ENCODE measurements around the gene KSR2. TPM values are rescaled to one million over a fixed set of nuclear protein-coding genes. Genes with fewer than 3 reads are reported as not detected.

The KSR2 gene
- total and polyA plus RNA-seq, 3 donors from 2014 or later = 2.4 to 3.8 (median 2.4) TPM

- Histone ChIP-seq H3K27ac (no peak overlapping the region), H3K27me3 (no peaks in the 10 kb centered on the region), H3K4me3 (no peak overlapping the region), H3K4me1 (no peaks in the 10 kb centered on the region), H3K36me3 (ENCODE audit: low read depth, missing control alignments) (no peaks in the 10 kb centered on the region), H3K9me3 (no peaks in the 10 kb centered on the region)
- WGBS, 2 donors = 82 to 89% methylated on average over 5 of the region's 5 CpGs
- intact Hi-C loops (cut with DNase I; ENCODE audit: low total_unique reads) = no loop called here
- no peak for DNase-seq
- TF ChIP-seq POLR2A (IDR thresholded peaks at IDR 0.05) (no peak), CTCF (IDR thresholded peaks at IDR 0.05) (no peak)
Measured at GRCh38 chr12:117981267-117981666, 12.5 kb upstream of the KSR2 start.

- H3K9me3 ChIP-seq = no peaks in the 10 kb centered on the region
- TF ChIP-seq POLR2A (IDR thresholded peaks at IDR 0.05) = no peak
- TF ChIP-seq CTCF (IDR thresholded peaks at IDR 0.05) = no peak
- no peaks in the 10 kb centered on the region for H3K27me3 ChIP-seq
- no peaks in the 10 kb centered on the region for H3K36me3 ChIP-seq (ENCODE audit: low read depth, missing control alignments)
- intact Hi-C loops (cut with DNase I; ENCODE audit: low total_unique reads) = no loop called here
- no peak overlapping the region for H3K27ac ChIP-seq
- DNase-seq = no peak
- no peaks in the 10 kb centered on the region for H3K4me1 ChIP-seq
- no peak overlapping the region for H3K4me3 ChIP-seq
- WGBS, 2 donors = 92 to 97% methylated on average over 4 of the region's 4 CpGs
Measured at GRCh38 chr12:117980616-117981015, 11.8 kb upstream of the KSR2 start.

GRCh38 chr12:117977373-117977772 is 8.6 kb upstream of the KSR2 start:
- Histone ChIP-seq H3K27ac (no peak overlapping the region), H3K4me1 (no peaks in the 10 kb centered on the region), H3K36me3 (ENCODE audit: low read depth, missing control alignments) (no peaks in the 10 kb centered on the region), H3K4me3 (no peak overlapping the region), H3K27me3 (no peaks in the 10 kb centered on the region), H3K9me3 (no peaks in the 10 kb centered on the region)
- TF ChIP-seq POLR2A (IDR thresholded peaks at IDR 0.05) (no peak), CTCF (IDR thresholded peaks at IDR 0.05) (no peak)
- DNase-seq = no peak
- WGBS, 2 donors = 87 to 95% methylated on average over 1 of the region's 1 CpG
- intact Hi-C loops (cut with DNase I; ENCODE audit: low total_unique reads) = no loop called here

- 89 to 95% methylated on average over 3 of the region's 3 CpGs for WGBS, 2 donors
- H3K9me3 ChIP-seq = no peaks in the 10 kb centered on the region
- H3K4me3 ChIP-seq = no peak overlapping the region
- no peaks in the 10 kb centered on the region for H3K4me1 ChIP-seq
- TF ChIP-seq POLR2A (IDR thresholded peaks at IDR 0.05) = no peak
- TF ChIP-seq CTCF (IDR thresholded peaks at IDR 0.05) = no peak
- no peak for DNase-seq
- intact Hi-C loops (cut with DNase I; ENCODE audit: low total_unique reads) = no loop called here
- H3K36me3 ChIP-seq (ENCODE audit: low read depth, missing control alignments) = no peaks in the 10 kb centered on the region
- H3K27ac ChIP-seq = no peak overlapping the region
- no peaks in the 10 kb centered on the region for H3K27me3 ChIP-seq
Measured at GRCh38 chr12:117975006-117975405, 6.2 kb upstream of the KSR2 start.

GRCh38 chr12:117972301-117972700 is 3.5 kb upstream of the KSR2 start:
- intact Hi-C loops (cut with DNase I; ENCODE audit: low total_unique reads) = no loop called here
- Histone ChIP-seq H3K27me3 (no peaks in the 10 kb centered on the region), H3K4me3 (no peak overlapping the region), H3K4me1 (no peaks in the 10 kb centered on the region), H3K9me3 (no peaks in the 10 kb centered on the region), H3K27ac (no peak overlapping the region), H3K36me3 (ENCODE audit: low read depth, missing control alignments) (no peaks in the 10 kb centered on the region)
- TF ChIP-seq CTCF (IDR thresholded peaks at IDR 0.05) (no peak), POLR2A (IDR thresholded peaks at IDR 0.05) (no peak)
- 83 to 95% methylated on average over 2 of the region's 2 CpGs for WGBS, 2 donors
- no peak for DNase-seq

Data from testis (tissue), 3 donors.